OCI-LY1 (cell line): Measurements from ENCODE around the gene NKX1-1.

Experiments used
- H2AFZ ChIP-seq: fragments of 200-600 bp; sonication (generic), shearing (Covaris generic); 2 replicates; pipeline ENCODE4 v1.6.0; 2014; ENCODE audit warnings: antibody characterized with exemption, mild to moderate bottlenecking, low read length
- H3F3A ChIP-seq: fragments of 200-600 bp; sonication (generic), shearing (Covaris generic); 2 replicates; pipeline ENCODE4 v1.6.0; 2014; ENCODE audit warnings: mild to moderate bottlenecking, antibody characterized with exemption, low read length, moderate library complexity; ENCODE audit not compliant: insufficient read depth
- H3K27ac ChIP-seq: fragments of 200-600 bp; sonication (generic); 2 replicates; pipeline ENCODE4 v1.5.1; 2014; ENCODE audit warnings: low read length, mixed run types, mild to moderate bottlenecking, low read depth; ENCODE audit not compliant: poor library complexity, severe bottlenecking
- H3K27me3 ChIP-seq: fragments of 200-600 bp; sonication (generic); 2 replicates; pipeline ENCODE4 v1.6.0; 2014; ENCODE audit warnings: antibody characterized with exemption, mild to moderate bottlenecking, low read length, moderate library complexity; ENCODE audit not compliant: insufficient read depth
- H3K36me3 ChIP-seq: fragments of 200-600 bp; sonication (generic); 2 replicates; pipeline ENCODE4 v1.6.1; 2014; ENCODE audit warnings: mild to moderate bottlenecking, antibody characterized with exemption, low read length, moderate library complexity, mixed read lengths; ENCODE audit not compliant: insufficient read depth
- H3K4me1 ChIP-seq: fragments of 200-600 bp; sonication (generic); 2 replicates; pipeline ENCODE4 v1.5.1; 2014; ENCODE audit warnings: mild to moderate bottlenecking, low read length, moderate library complexity; ENCODE audit not compliant: insufficient read depth, severe bottlenecking
- H3K4me2 ChIP-seq: fragments of 200-600 bp; sonication (generic), shearing (Covaris generic); 2 replicates; pipeline ENCODE4 v1.6.1; 2014; ENCODE audit warnings: low read length
- H3K4me3 ChIP-seq: fragments of 200-600 bp; sonication (generic); 2 replicates; pipeline ENCODE4 v1.5.1; 2014; ENCODE audit warnings: low read length, low read depth, mild to moderate bottlenecking, mixed read lengths; ENCODE audit not compliant: poor library complexity, severe bottlenecking
- H3K79me2 ChIP-seq: fragments of 200-600 bp; shearing (Covaris generic); 2 replicates; pipeline ENCODE4 v1.6.1; 2016; ENCODE audit warnings: mixed run types, low read length, mixed read lengths; ENCODE audit not compliant: insufficient read depth
- H3K9ac ChIP-seq: fragments of 200-600 bp; sonication (generic), shearing (Covaris generic); 2 replicates; pipeline ENCODE4 v1.6.1; 2014; ENCODE audit warnings: mild to moderate bottlenecking, low read length, mixed read lengths
- H3K9me2 ChIP-seq: fragments of 200-600 bp; sonication (generic), shearing (Covaris generic); 2 replicates; pipeline ENCODE4 v1.6.1; 2014; ENCODE audit warnings: low read depth, mild to moderate bottlenecking, low read length, mixed read lengths
- H3K9me3 ChIP-seq: fragments of 200-600 bp; shearing (Covaris generic); 2 replicates; pipeline ENCODE4 v1.6.1; 2014; ENCODE audit warnings: low read length, mixed read lengths
- H4K20me1 ChIP-seq: fragments of 200-600 bp; sonication (generic), shearing (Covaris generic); 2 replicates; pipeline ENCODE4 v1.6.0; 2016; ENCODE audit warnings: mild to moderate bottlenecking, low read length; ENCODE audit not compliant: insufficient read depth
- EZH2 ChIP-seq: fragments of 200-600 bp; sonication (generic), shearing (Covaris generic); IDR thresholded peaks from 2 replicates; pipeline ENCODE4 v1.8.0; 2017; ENCODE audit warnings: borderline replicate concordance, mixed run types, mild to moderate bottlenecking, antibody characterized with exemption, low read length, moderate library complexity, mixed read lengths
- TF ChIP-seq, protein P1 (sequence below): fragments of 200-600 bp; sonication (generic), shearing (Covaris generic); IDR thresholded peaks from 2 replicates; pipeline ENCODE4 v1.5.1; 2017; ENCODE audit warnings: mild to moderate bottlenecking, antibody characterized with exemption, low read length, moderate library complexity, mixed read lengths

Gene NKX1-1

DNA sequence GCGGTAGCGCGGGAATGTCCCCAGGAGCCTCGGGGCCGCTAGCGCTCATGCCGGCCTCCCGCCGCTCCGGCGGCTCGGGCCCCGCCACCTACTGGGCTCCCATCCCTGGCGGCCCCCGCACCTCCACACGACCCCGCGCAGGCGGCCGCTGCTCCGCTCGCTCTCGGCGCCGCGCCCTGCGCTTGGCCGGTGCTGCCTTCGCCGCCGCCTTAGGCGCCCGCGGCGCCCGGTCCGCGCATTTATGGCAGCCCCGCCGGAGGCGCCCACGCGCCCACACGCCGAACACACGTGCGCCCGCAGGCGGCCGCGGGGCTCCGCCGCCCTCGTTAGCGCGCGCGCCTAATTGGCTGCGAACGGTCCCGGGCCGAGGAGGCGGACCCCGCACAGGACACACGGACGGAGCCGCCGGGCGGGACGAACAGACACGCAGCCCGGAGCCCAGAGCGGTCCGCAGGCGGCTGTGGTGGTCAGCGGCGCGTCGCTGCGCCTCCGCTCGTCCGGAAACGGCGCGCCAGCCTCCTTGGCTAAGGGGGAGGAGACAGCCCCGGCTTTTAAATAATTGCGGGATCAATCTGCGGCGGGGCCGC, at the start of gene NKX1-1:
Gene NKX1-1 (minus strand): TSS at position 49 of the 587 bp plus-strand sequence. CDS start 0 bp downstream, at position 49.
- H3K4me3 ChIP-seq = no peak within 1 kb of the TSS
- no peaks in the 10 kb centered on the region for H3K9me2 ChIP-seq
- no peak within 1 kb of the TSS for H3K9ac ChIP-seq
- H3K9me3 ChIP-seq = no peaks in the 10 kb centered on the region
- no peaks in the 10 kb centered on the region for H3K27me3 ChIP-seq
- H4K20me1 ChIP-seq = no peaks in the 10 kb centered on the region
- H3K27ac ChIP-seq = no peak within 1 kb of the TSS
- no peak within 1 kb of the TSS for H2AFZ ChIP-seq
- no peaks in the 10 kb centered on the region for H3F3A ChIP-seq
- H3K4me1 ChIP-seq = no peaks in the 10 kb centered on the region
- H3K4me2 ChIP-seq = no peak within 1 kb of the TSS
- no peaks in the 10 kb centered on the region for H3K79me2 ChIP-seq
- no peak for TF ChIP-seq EZH2
- TF ChIP-seq, protein P1, sequence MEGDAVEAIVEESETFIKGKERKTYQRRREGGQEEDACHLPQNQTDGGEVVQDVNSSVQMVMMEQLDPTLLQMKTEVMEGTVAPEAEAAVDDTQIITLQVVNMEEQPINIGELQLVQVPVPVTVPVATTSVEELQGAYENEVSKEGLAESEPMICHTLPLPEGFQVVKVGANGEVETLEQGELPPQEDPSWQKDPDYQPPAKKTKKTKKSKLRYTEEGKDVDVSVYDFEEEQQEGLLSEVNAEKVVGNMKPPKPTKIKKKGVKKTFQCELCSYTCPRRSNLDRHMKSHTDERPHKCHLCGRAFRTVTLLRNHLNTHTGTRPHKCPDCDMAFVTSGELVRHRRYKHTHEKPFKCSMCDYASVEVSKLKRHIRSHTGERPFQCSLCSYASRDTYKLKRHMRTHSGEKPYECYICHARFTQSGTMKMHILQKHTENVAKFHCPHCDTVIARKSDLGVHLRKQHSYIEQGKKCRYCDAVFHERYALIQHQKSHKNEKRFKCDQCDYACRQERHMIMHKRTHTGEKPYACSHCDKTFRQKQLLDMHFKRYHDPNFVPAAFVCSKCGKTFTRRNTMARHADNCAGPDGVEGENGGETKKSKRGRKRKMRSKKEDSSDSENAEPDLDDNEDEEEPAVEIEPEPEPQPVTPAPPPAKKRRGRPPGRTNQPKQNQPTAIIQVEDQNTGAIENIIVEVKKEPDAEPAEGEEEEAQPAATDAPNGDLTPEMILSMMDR = no peak
- H3K36me3 ChIP-seq = no peaks in the 10 kb centered on the region

DNA sequence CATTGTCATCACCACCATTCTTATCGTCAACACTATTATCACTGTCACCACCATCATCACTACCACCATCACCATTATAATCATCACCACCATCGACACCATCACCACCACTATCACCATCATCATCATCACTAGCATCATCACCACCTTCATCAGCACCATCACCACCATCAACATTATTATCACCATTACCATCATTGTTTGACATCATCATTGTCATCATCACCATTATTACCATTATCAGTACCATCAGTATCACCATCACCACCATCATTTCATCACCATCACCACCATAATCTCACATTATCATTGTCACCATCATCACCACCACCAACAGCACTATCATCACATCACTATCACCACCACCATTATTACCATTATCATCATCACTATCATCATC, 47.5 kb upstream of the NKX1-1 start:
- Histone ChIP-seq H3K27ac (no peak overlapping the region), H3K27me3 (no peaks in the 10 kb centered on the region), H3K4me1 (no peaks in the 10 kb centered on the region), H3K36me3 (no peaks in the 10 kb centered on the region), H3F3A (no peaks in the 10 kb centered on the region), H3K9me2 (no peaks in the 10 kb centered on the region), H3K79me2 (no peaks in the 10 kb centered on the region), H4K20me1 (no peaks in the 10 kb centered on the region), H2AFZ (no peak overlapping the region), H3K9me3 (no peaks in the 10 kb centered on the region), H3K4me3 (no peak overlapping the region), H3K9ac (no peak overlapping the region), H3K4me2 (no peak overlapping the region)
- TF ChIP-seq EZH2 = no peak

DNA sequence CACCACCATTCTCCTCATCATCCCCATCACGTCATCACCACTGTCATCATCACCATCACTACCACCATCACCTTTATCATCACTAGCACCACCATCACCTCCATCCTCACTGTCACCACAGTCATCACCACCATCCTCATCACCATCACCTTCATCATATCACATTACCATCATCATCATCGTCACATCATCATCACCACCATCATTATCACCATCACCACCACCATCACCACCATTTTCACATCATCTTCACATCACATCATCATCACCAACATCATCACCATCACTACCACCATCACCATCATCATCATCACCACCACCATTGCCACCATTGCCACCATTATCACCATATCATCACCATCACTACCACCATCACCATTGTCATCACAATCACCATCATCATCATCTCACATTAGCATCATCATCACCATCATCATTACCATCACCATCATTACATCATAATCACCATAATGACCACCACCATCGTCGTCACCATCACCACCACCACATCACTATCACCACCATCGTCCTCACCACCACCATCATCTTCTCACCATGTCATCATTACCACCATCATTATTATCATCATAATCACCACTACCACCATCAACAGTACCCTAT, 46.3 kb upstream of the NKX1-1 start:
- TF ChIP-seq, protein P1 = no peak
- TF ChIP-seq EZH2 = no peak
- Histone ChIP-seq H3K9me3 (no peaks in the 10 kb centered on the region), H3K4me3 (no peak overlapping the region), H4K20me1 (no peaks in the 10 kb centered on the region), H3F3A (no peaks in the 10 kb centered on the region), H2AFZ (no peak overlapping the region), H3K27me3 (no peaks in the 10 kb centered on the region), H3K4me2 (no peak overlapping the region), H3K36me3 (no peaks in the 10 kb centered on the region), H3K9me2 (no peaks in the 10 kb centered on the region), H3K4me1 (no peaks in the 10 kb centered on the region), H3K9ac (no peak overlapping the region), H3K27ac (no peak overlapping the region), H3K79me2 (no peaks in the 10 kb centered on the region)

DNA sequence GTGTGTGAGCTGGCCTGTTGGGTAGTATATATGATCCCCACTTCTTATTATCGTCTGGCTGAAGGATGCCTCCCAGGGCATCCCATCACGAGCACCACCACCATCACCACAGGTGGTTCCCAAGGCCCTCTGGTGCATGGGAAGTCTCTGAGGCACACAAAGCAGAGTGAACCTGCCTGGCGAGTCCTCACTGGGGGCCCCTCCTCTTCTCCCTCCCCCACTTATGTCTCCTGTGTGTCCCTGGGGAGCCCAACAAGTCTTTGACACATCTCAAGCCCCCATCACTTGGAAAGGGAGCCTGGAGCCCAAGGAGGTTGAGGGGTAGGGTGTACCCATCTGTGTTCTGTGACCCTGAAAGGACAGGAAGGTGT, 45.5 kb upstream of the NKX1-1 start:
- no peaks in the 10 kb centered on the region for H3K79me2 ChIP-seq
- H3K9me2 ChIP-seq = no peaks in the 10 kb centered on the region
- TF ChIP-seq, protein P1 = no peak
- no peak for TF ChIP-seq EZH2
- no peaks in the 10 kb centered on the region for H3K27me3 ChIP-seq
- H3K4me1 ChIP-seq = no peaks in the 10 kb centered on the region
- H2AFZ ChIP-seq = no peak overlapping the region
- H3K4me2 ChIP-seq = no peak overlapping the region
- H4K20me1 ChIP-seq = no peaks in the 10 kb centered on the region
- no peaks in the 10 kb centered on the region for H3F3A ChIP-seq
- H3K4me3 ChIP-seq = no peak overlapping the region
- H3K36me3 ChIP-seq = no peaks in the 10 kb centered on the region
- no peak overlapping the region for H3K9ac ChIP-seq
- no peaks in the 10 kb centered on the region for H3K9me3 ChIP-seq
- no peak overlapping the region for H3K27ac ChIP-seq
